Aorta (tissue), 5 donors: ENCODE data around the gene ZBTB32. TPM values are rescaled to one million over a fixed set of nuclear protein-coding genes. Genes with fewer than 3 reads are reported as not detected.
A peak's percentile ranks its signal among the peaks of the same experiment; 100 is the strongest.

ENCODE experiments used
- ATAC-seq: fragments of 200-7000 bp; cut with Tn5 transposase; one replicate; pipeline ENCODE4 v1.9.1; 2022; ENCODE audit warnings: moderate library complexity; ENCODE audit not compliant: low FRiP score
- DNase-seq, 2 donors: peaks; one replicate each; pipeline ENCODE4 v3.0.0-alpha.2; 2020
- H3K27ac ChIP-seq, 2 donors: one replicate each; pipeline ENCODE4 v1.5.1; 2013; ENCODE audit warnings: low read length in 2 of 2, mild to moderate bottlenecking in 2 of 2, moderate library complexity in 2 of 2, control low read depth in 1 of 2, inconsistent platforms in 1 of 2, low read depth in 1 of 2
- H3K27me3 ChIP-seq, 2 donors: one replicate each; pipeline ENCODE4 v1.6.1; 2013; ENCODE audit warnings: control low read depth in 1 of 2, low read length in 1 of 2, mild to moderate bottlenecking in 1 of 2, moderate library complexity in 1 of 2; ENCODE audit not compliant: insufficient read depth in 2 of 2, control insufficient read depth in 1 of 2
- H3K36me3 ChIP-seq, 2 donors: one replicate each; pipeline ENCODE4 v1.6.1; 2013; ENCODE audit warnings: control low read depth in 1 of 2, low read length in 1 of 2, mild to moderate bottlenecking in 1 of 2; ENCODE audit not compliant: insufficient read depth in 2 of 2, control insufficient read depth in 1 of 2
- H3K4me1 ChIP-seq, 2 donors: one replicate each; pipeline ENCODE4 v1.6.1; 2013; ENCODE audit warnings: low read length in 2 of 2, control low read depth in 1 of 2, mild to moderate bottlenecking in 1 of 2, moderate library complexity in 1 of 2; ENCODE audit not compliant: insufficient read depth in 2 of 2, control insufficient read depth in 1 of 2
- H3K4me3 ChIP-seq, 2 donors: one replicate each; pipeline ENCODE4 v1.5.1; 2013; ENCODE audit warnings: low read length in 2 of 2, control low read depth in 1 of 2, mild to moderate bottlenecking in 1 of 2
- H3K9me3 ChIP-seq: one replicate; pipeline ENCODE4 v1.6.1; 2013; ENCODE audit warnings: mild to moderate bottlenecking, low read length; ENCODE audit not compliant: control insufficient read depth
- WGBS, 2 donors: extraction: QIAGEN DNeasy Blood & Tissue Kit; methylation state at CpG; one replicate each; pipeline ENCODE4 v1.1.7; 2013; 5-methylcytosine and 5-hydroxymethylcytosine counted together
- intact Hi-C, 2 donors: fragments of 100-400 bp; cut with DNase I; formaldehyde crosslinking; loops; one replicate each; pipeline versions ENCODE4 v1.14.2 to v1.15.0; 2022
- polyA plus RNA-seq, 2 donors: library from polyadenylated mRNA; stranded (reverse); fragments of 200-250 nt; gene quantifications; one replicate each; pipeline ENCODE4 v1.2.3, GENCODE V29; 2013
- total RNA-seq, 2 donors: library from RNA; stranded (reverse); fragmentation: NEBNext Ultra II Directional; extraction: Animal tissue kit (Norgen Biotek cat#: 25700); gene quantifications; one replicate each; pipeline ENCODE4 v1.2.1, GENCODE V29; 2021
- donor health status: healthy with polysubstance abuse.
- donor health status: Bipolar disorder and iron deficiency.
- donor health status: DM: no; HTN: no; CAD: no.
- donor health status: DM: no; HTN: no; CAD: no.
- donor health status: DM: yes; HTN: yes; CAD: no.

Gene ZBTB32
- total and polyA plus RNA-seq, 4 donors = 0.19 TPM; not detected in 3

GRCh38 chr19:35740423-35741202 is 36.3 kb downstream of the ZBTB32 start:
- Histone ChIP-seq H3K9me3 (no peaks in the 10 kb centered on the region), H3K4me1 (no peaks in the 10 kb centered on the region), H3K27ac (peak overlapping the region in 1 of 2 donors; percentile 79), H3K27me3 (no peaks in the 10 kb centered on the region), H3K4me3 (peak overlapping the region; percentile 32 to 59), H3K36me3 (peaks cover 2 to 5% of the 10 kb centered on the region in 2 donors)
- DNase-seq (peak; percentile 99), ATAC-seq (peak; percentile 93)
- 0% methylated on average over 53 to 63 of the region's 63 CpGs for WGBS, 2 donors
- intact Hi-C loops = loop anchor here in 1 of 2 donors (10.0 kb wide), 1 partner anchor 404 kb away; the partner anchor contains the start of gene CAPNS1

- peaks cover 2 to 5% of the 10 kb centered on the region in 2 donors for H3K36me3 ChIP-seq
- intact Hi-C loops = loop anchor here in 1 of 2 donors (10.0 kb wide), 1 partner anchor 404 kb away; the partner anchor contains the start of gene CAPNS1
- H3K4me1 ChIP-seq = no peaks in the 10 kb centered on the region
- peak overlapping the region; percentile 31 to 59 for H3K4me3 ChIP-seq
- no peak for ATAC-seq
- no peaks in the 10 kb centered on the region for H3K27me3 ChIP-seq
- H3K9me3 ChIP-seq = no peaks in the 10 kb centered on the region
- H3K27ac ChIP-seq = peak overlapping the region in 1 of 2 donors; percentile 79
- 1 to 3% methylated on average over 12 of the region's 12 CpGs for WGBS, 2 donors
- DNase-seq = no peak
Measured at GRCh38 chr19:35741203-35741515, 36.8 kb downstream of the ZBTB32 start.

- no peak within 1 kb of the TSS for H3K27ac ChIP-seq
- no peaks in the 10 kb centered on the region for H3K27me3 ChIP-seq
- no peaks in the 10 kb centered on the region for H3K4me1 ChIP-seq
- H3K36me3 ChIP-seq = peaks cover 2 to 5% of the 10 kb centered on the region in 2 donors
- H3K9me3 ChIP-seq = no peaks in the 10 kb centered on the region
- no peak within 1 kb of the TSS for H3K4me3 ChIP-seq
- WGBS, 2 donors = 82 to 85% methylated on average over 9 of the region's 9 CpGs
- ATAC-seq (no peak), DNase-seq (peak in 1 of 2 donors; percentile 76)
- intact Hi-C loops = loop anchor here in 1 of 2 donors (10.0 kb wide), 1 partner anchor 403 kb away; the partner anchor contains the start of gene CAPNS1
Measured at GRCh38 chr19:35742121-35742724, 37.9 kb downstream of the ZBTB32 start, which contains the start of gene IGFLR1. IGFLR1 (minus strand) TSS chr19:35742452; CDS start chr19:35741180, 1,272 bp downstream.

DNA sequence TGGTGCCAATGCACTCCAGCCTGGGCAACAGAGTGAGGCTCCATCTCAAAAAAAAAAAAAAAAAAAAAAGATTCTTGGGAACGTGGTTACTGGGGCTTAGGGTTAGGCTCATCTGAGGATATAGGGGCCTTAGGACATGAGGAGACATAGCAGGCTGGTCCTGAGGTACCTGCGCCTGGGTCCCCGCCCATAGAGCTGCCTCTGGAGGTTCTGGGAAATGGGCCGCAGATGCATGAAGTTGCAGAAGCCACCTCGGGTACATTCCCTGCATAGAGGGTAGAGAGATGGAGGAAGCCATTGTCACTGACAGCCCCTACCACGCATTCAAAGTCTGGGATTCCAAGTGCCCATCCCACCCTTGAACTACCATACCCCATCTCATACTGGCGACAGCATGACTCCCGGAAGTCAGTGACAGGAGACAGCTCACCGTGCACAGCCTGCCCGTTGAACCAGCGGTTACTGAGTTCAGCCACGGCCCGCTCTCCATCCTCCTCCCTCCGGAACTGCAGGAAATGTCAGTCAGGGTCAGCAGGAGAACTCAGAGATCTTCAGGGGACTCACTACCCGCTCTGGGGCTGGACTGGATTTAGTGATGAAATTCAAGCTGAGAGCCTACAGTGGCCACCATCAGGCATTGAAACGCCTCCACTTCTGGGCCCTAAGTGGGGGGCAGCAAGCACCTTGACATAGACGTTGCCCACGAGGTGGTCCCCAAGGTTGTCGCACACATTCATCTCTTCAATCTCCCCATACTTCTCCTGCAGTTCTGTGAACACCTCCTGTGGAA is 39.5 kb downstream of the ZBTB32 start:
- Histone ChIP-seq H3K27ac (no peak overlapping the region), H3K36me3 (peaks cover 0 to under 1% of the 10 kb centered on the region in 2 donors), H3K27me3 (no peaks in the 10 kb centered on the region), H3K4me1 (no peaks in the 10 kb centered on the region), H3K4me3 (no peak overlapping the region), H3K9me3 (no peaks in the 10 kb centered on the region)
- intact Hi-C loops = loop anchor here (2.0 to 10.0 kb wide), 2 partner anchors 187 to 401 kb away; partner anchors contain the start of gene CAPNS1 (in 1 of the 2)
- 87 to 88% methylated on average over 19 of the region's 19 CpGs for WGBS, 2 donors
- peak in 1 of 2 donors; percentile 68 for DNase-seq
- no peak for ATAC-seq

- H3K27me3 ChIP-seq = no peaks in the 10 kb centered on the region
- peak; percentile 91 for ATAC-seq
- intact Hi-C loops = loop anchor here (2.0 to 10.0 kb wide), 3 partner anchors 186 to 400 kb away; partner anchors contain the start of gene CAPNS1 (in 1 of the 2)
- H3K4me3 ChIP-seq = peak overlapping the region; percentile 81 to 93
- no peaks in the 10 kb centered on the region for H3K36me3 ChIP-seq
- H3K9me3 ChIP-seq = no peaks in the 10 kb centered on the region
- peak overlapping the region; percentile 97 for H3K27ac ChIP-seq
- no peaks in the 10 kb centered on the region for H3K4me1 ChIP-seq
- WGBS, 2 donors = 6% methylated on average over 40 to 41 of the region's 41 CpGs
- peak; percentile 97 for DNase-seq
Measured at GRCh38 chr19:35744430-35745327, 40.3 kb downstream of the ZBTB32 start.

GRCh38 chr19:35745328-35746086 is 41.1 kb downstream of the ZBTB32 start, which contains the start of the genes PSENEN and U2AF1L4:
PSENEN (plus strand) TSS chr19:35745651; CDS start chr19:35745931, 280 bp downstream.
U2AF1L4 (minus strand) TSS chr19:35745418; CDS start chr19:35745391, 27 bp downstream.
- intact Hi-C loops = loop anchor here (2.0 to 10.0 kb wide), 3 partner anchors 185 to 399 kb away; partner anchors contain the start of gene CAPNS1 (in 1 of the 2)
- no peaks in the 10 kb centered on the region for H3K27me3 ChIP-seq
- peak within 1 kb of the TSS; percentile 97 for H3K27ac ChIP-seq
- H3K4me1 ChIP-seq = no peaks in the 10 kb centered on the region
- WGBS, 2 donors = 0 to 1% methylated on average over 40 of the region's 40 CpGs
- peak; percentile 98 for DNase-seq
- H3K9me3 ChIP-seq = no peaks in the 10 kb centered on the region
- peak within 1 kb of the TSS; percentile 81 to 93 for H3K4me3 ChIP-seq
- ATAC-seq = peak; percentile 94
- H3K36me3 ChIP-seq = no peaks in the 10 kb centered on the region

- intact Hi-C loops = loop anchor here in 1 of 2 donors (5.0 to 10.0 kb wide), 2 partner anchors 186 to 399 kb away; partner anchors contain the start of gene CAPNS1
- ATAC-seq (no peak), DNase-seq (no peak)
- Histone ChIP-seq H3K4me3 (peak overlapping the region; percentile 50 to 67), H3K4me1 (no peaks in the 10 kb centered on the region), H3K36me3 (no peaks in the 10 kb centered on the region), H3K27me3 (no peaks in the 10 kb centered on the region), H3K9me3 (no peaks in the 10 kb centered on the region), H3K27ac (peak overlapping the region in 1 of 2 donors; percentile 22)
- 1 to 5% methylated on average over 4 of the region's 4 CpGs for WGBS, 2 donors
Measured at GRCh38 chr19:35746087-35746462, 41.7 kb downstream of the ZBTB32 start.
